Left renal pelvis (tissue), 4 donors: ENCODE results near the gene CHAC2. TPM values are rescaled to one million over a fixed set of nuclear protein-coding genes. Genes with fewer than 3 reads are reported as not detected.

Experiments used
- polyA plus RNA-seq, 4 donors: library from polyadenylated mRNA; unstranded; fragments of 120-200 nt; gene quantifications; one replicate each; pipeline ENCODE4 v1.2.1, GENCODE V29; 2013; ENCODE audit not compliant: insufficient read length in 4 of 4

The CHAC2 gene
- polyA plus RNA-seq, 4 donors, result 3.6 to 5.2 (median 4.5) TPM

Other genes starting within 250 kb of the CHAC2 start
- 10 to 100 TPM; 30.5 to 33.5 (median 31.6) TPM for gene ASB3, start 19.1 kb downstream of the CHAC2 start, polyA plus RNA-seq
- gene ERLEC1, start 19.2 kb downstream of the CHAC2 start, polyA plus RNA-seq, result 10 to 100 TPM; 61.7 to 88.1 (median 78.8) TPM
- gene GPR75, start 92.2 kb downstream of the CHAC2 start, polyA plus RNA-seq, result 1 to 10 TPM; 1.8 to 3.9 (median 2.3) TPM
- gene PSME4, start 203.2 kb downstream of the CHAC2 start, polyA plus RNA-seq, result 10 to 100 TPM; 39.2 to 66.6 (median 64.1) TPM